ENCODE measurements around the gene GGNBP2.

DNA sequence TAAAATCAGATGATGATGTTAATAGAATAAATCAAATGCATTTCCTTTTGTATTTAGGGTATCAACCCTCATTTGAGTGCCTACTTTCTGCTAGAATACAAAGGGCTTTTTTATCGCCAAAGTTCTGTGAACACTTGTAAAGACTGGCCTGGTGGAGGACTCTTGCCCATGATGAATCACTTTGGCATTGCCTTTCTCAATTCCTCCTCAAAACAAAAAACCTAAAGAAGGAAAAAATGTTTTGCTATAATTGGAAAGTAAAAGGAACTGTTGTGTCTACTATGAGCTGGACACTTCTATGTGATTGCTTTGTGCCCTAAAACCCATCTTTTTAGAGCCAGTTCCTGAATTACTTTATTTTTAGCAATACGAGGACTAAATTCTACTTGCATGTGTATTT lies 34.0 kb downstream of the GGNBP2 start:
- TF ChIP-seq TARDBP (IDR thresholded peaks at IDR 0.05) (no peak), FOXM1 (IDR thresholded peaks at IDR 0.05; ENCODE audit: borderline replicate concordance) (no peak), ARNT (IDR thresholded peaks at IDR 0.05) (no peak), SP1 (IDR thresholded peaks at IDR 0.05) (no peak), FOXK2 (IDR thresholded peaks at IDR 0.05) (no peak), SUZ12 (IDR thresholded peaks at IDR 0.05) (no peak), PKNOX1 (IDR thresholded peaks at IDR 0.05) (no peak), BHLHE40 (IDR thresholded peaks at IDR 0.05; ENCODE audit: borderline replicate concordance) (no peak), FOXA1 (IDR thresholded peaks at IDR 0.05) (no peak), HDGF (IDR thresholded peaks at IDR 0.05; ENCODE audit: borderline replicate concordance) (no peak)

Measured in HEK293T (cell line).